HG03045 (cell line): ENCODE data around the gene ARHGEF28.

Experiments
- ATAC-seq: cut with Tn5 transposase; IDR thresholded peaks from one replicate; pipeline ENCODE4 v1.9.1; 2021; ENCODE audit warnings: mild to moderate bottlenecking, moderate library complexity; ENCODE audit not compliant: unreplicated experiment

Gene ARHGEF28

DNA sequence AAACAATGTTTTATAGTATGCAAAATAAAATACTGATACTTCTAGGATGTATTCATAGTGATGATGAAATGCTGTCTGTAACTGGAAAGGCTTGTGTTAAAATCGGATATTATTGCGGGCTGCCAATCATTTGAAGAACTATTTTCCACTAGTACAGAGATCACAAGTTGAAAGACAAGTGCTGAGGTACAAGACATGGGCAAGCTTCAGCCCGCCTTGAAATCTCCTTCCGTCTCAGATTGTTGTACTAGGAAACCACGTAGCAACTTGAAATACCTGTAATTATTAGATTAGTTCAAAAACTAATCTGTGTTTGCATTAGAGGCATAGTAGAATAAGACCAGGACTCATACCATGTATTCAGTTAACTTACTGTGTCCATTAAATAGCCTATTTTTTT lies 218.2 kb downstream of the ARHGEF28 start:
- ATAC-seq, result no peak

DNA sequence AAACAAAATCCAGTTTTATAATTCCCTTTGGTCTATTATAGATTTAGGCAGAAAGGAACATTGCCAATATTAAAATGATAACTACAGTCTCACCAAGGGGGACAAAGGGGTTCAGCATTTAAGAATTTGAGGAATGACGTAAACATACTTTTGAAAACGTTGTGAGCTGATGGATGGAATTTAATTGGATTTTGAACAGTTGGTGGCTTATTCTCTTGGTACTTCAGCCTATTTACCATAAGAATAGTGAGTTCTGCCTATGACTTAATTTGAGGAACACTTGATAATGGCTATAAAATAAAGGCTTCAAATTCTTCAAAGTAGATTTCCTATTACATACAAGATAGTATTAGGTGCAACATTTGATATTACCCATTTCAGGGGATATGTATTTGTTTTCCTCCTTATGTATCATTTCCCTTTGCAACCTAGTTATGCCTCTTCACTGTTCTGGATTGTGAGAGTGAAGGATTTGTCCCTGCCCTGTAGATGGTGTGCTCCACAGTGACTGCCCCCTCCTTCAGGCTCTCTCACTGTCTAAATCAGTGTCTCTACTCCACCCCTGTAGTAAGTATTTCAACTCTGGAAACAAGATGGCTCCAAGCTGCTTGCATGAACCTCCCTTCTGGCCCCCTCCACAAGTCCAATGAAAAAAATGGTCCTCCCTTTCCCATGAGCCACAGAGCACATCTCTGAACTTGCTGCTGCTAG lies 225.6 kb downstream of the ARHGEF28 start:
- ATAC-seq, result no peak

DNA sequence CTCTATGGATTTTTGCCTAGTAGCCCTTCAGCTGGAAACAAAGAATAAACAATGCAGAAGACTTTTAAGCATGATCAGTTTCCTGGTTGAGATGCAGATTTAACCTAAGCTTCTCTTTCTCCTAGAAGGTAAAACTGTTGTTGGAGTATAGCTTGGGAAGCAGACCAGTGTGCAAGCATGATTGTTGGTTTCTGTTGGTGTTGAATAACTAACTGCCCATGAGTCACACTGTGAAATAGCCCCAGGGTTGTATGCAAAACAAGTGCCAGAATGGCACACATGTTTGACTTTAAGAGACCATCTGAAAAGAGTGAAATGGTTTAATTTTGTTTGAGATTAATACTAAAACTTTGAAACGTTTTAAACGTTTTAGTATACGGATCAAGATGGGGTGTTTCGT lies 227.1 kb downstream of the ARHGEF28 start:
- ATAC-seq, result no peak

DNA sequence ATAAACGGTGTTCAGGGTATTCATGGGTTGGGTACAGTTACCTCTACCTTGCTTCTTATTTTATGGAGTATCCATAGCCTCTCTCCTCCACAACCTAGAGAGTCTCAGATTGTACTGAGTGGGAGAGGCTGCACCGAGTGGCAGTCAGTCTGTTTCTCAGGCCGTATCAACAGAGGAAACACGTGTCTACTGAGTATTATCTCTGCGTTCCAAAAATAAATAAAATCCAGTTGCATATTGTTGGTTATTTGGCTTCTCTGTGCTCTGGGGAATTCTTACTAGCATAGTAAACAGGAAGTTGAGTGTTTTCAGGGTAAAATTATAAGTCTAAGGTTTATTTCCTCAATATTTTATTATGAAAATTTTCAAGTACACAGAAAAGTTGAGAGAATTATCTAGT lies 231.0 kb downstream of the ARHGEF28 start:
- no peak for ATAC-seq

DNA sequence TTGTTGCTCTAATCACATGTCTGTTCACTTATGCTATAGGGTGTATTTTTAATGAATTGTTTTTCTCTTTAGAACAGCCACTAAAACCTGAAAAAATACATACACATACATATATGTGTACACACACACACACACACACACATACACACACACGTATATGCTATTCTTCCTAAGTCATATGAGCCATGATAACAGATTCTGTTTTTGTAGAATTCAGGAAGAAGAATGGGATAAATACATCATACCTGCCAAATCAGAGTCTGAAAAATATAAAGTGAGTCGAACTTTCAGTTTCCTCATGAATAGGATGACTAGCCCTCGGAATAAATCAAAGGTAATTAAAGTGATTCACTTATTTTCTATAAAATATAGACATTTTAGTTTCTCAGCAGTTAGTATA lies 231.4 kb downstream of the ARHGEF28 start:
- ATAC-seq, result no peak

DNA sequence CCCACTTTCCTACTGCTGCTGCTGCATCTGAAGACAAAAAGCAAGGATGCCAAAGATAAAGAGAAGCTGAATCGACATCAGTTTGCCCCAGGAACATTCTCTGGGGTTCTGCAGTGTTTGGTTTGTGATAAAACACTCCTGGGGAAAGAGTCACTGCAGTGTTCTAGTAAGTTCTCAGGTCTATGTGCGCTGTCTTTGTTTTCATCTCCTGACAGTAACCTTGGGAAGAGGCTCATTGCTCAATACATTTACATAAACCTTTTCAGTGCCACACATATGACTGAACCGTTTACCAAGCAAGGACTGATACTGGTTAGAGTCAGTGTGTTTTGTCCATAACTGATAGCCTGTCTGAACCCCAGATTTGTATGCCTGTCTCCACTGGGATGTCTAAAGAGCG lies 232.1 kb downstream of the ARHGEF28 start:
- no peak for ATAC-seq

DNA sequence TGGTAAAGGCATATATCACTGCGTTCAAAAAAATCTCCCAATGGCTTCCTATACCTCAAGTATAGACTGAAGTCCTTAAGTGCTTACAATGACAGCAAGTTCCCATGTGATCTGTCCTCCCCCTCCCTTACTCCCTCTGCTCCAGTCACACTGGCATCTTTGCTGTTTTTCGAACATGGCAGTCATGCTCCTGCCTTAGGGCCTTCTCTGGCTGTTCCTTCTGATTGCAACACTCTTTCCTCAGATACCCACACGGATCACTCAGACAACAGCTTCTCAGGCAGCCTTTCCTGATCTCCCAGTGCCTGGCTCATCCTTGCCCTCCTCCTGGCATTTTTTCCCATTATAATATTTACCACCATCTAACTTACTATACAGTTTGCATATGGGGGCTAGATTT lies 232.8 kb downstream of the ARHGEF28 start:
- ATAC-seq, result no peak

DNA sequence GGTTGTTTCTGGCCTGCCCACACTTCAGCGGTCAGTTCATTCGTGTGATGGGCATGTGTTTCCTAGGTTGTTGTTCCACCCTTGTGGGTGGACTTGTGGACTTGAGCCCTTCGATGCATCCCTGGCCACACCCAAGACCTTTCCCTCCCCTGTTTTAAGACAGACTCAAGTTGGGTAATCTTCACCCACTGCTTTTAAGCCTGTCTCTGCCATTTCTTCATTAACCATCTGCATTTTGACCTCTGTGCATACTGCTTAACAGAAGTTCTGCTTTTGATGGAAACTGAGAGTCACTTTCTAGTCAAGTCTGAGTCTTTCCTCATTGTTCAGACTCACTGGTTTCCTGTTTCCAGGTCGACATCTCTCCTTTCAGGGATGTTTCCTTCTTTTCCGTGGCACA lies 233.7 kb downstream of the ARHGEF28 start:
- no peak for ATAC-seq

DNA sequence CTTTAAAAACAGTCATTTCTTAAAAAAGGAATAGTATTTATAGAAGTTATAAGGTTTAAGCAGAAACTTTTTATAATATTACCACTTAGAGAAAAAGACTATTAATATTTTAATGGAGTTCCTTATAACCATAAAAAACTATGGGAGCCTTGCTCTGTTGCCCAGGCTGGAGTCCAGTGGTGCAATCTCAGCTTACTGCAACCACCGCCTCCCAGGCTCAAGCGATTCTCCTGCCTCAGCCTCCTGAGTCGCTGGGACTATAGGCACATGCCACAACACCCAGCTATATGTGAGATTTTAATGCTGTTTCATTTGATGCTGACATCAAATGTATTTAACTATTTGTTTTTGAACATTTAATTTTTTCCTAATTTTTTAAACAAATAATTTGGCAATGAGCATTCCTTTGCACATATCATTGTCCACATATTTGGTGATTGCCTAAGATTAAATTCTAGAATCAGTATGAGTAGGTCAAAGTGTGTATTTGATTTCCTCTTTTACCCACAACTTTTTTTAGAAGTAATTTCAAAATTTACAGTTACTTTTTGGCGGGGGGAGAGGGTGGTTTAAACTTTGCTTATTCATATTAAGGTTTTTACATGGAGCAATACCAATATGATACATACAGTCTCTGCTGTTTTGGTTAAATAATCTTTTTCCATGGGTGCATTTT lies 235.5 kb downstream of the ARHGEF28 start:
- no peak for ATAC-seq

DNA sequence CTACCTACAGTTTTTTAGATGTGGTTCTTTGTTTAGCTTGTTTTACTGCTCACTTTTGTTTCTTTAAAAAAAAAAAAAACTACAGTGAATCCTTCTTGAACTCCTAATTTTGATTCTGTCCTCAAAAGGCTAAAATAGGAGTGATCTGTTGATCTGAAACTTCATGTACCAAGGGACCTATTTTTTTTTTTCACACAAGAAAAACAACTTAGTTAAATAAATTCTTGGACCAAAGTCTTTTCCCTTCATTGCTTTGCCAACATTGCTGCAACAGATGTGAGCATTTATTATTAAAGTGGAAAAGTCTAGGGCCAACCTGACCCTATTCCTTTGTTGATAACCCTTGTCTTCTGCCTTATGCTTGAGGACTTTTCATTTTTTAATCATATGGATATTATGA lies 236.8 kb downstream of the ARHGEF28 start:
- no peak for ATAC-seq

DNA sequence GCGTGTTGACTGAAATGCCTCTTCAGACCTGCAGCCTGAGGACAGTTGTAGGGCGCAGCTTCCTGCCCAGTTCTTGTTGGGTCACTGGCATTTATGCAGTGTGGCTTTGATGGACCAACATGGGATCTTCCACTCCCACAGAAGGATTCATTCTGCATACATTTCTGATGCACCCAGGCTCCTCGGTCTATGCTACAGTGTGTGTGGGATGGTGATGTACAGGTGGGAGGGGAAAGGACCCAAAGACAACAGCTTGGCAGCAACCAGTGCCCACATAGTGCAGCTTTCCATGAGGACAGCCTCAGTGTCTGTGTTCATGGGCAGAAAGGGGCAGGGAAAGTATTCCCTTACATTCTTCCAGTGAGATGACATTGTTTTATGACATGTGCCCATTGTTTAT lies 237.9 kb downstream of the ARHGEF28 start:
- ATAC-seq, result no peak

DNA sequence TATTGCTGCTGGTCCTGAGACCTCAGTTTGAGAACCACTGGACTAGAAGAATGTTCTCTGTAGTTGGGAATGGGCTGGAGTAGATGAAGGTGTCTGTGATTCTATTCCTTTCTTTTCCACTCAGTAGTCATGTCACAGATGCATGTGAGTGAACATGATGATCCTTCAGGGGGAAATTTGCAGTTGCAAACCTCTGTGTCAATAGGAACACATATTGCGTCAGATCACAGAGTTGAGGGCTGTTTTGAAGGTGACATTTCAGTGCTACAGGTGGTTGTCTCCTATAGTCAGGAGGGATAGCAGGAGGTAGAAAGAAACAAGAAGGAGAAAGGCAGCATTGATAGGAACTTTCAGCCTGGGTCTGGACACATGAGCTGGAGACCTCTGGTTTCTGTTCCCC lies 239.3 kb downstream of the ARHGEF28 start:
- no peak for ATAC-seq

DNA sequence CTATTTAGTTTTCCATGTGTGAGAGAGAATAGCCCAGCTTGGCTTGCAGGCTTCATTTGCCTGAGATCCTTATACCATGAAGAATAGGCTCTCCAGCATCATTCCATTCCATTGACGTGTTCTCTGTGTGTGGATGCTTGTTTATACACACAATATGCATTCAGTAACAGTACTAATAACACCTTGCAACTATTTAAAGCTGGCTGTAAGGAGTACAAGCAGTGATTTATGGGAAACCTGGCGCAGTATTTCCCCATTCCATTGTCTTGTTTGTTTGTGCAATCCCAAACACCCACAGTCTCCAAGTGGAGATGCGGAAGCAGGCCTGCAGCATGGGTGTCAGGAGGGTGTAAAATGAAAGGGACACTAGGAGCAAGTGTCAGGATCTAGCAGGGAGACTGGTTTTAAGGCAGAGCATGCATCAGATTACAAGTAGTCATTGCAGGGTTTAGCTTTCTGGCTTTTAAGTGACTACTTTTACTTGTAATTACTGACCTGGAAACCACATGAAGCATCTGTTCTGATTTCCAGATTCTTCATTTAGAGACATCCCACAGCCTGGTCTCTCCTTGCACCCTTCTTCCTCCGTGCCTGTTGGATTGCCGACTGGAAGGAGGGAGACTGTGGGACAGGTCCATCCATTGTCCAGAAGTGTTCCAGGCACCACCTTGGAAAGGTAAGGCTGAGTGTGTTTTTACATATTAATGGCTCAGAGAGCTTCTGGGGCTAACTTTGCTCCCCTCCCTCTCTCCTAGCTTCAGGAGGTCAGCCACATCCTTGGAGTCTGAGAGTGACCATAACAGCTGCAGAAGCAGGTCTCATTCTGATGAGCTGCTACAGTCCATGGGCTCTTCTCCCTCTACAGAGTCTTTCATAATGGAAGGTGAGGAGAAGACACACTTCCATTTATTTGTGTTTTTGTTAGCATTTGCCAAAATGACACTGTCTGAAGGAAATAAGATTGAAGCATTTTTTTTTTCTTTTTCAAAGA lies 241.6 kb downstream of the ARHGEF28 start:
- no peak for ATAC-seq

DNA sequence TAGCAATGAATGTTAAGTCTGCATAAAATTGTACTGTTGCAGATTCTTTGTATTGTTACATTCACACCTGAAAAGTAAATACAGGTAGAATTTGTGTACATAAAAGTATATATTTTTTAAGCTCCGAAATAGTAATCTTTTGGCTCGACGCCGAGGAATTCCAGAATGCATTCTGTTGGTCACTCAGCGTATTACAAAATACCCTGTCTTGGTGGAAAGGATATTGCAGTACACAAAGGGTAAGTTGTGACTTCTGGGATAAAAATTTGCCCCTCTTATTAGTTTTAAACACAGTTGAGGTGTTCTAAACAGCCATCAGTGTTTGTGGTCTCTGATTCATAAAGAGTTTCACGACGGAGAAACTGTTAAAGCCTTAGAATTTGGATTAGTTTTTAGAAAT lies 257.6 kb downstream of the ARHGEF28 start:
- no peak for ATAC-seq

DNA sequence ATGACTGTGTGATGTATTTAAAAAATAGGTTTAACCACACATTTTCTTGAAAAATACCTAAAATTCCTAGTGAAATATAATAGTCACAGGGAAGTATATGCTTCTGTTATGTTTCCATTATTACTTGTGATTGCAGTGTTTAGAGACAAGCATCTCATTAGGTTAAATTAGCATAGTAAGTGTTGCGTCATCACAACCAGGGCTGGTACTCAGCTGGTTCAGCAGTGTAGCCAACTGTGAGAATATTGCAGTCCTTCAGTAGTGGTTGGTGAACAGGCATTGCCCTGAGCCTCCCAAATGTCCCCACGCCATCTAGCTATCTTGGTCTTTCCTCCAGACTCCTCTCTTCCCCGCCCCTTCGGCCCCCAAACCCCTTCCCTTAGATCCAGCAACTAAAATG lies 261.7 kb downstream of the ARHGEF28 start:
- ATAC-seq, result no peak

DNA sequence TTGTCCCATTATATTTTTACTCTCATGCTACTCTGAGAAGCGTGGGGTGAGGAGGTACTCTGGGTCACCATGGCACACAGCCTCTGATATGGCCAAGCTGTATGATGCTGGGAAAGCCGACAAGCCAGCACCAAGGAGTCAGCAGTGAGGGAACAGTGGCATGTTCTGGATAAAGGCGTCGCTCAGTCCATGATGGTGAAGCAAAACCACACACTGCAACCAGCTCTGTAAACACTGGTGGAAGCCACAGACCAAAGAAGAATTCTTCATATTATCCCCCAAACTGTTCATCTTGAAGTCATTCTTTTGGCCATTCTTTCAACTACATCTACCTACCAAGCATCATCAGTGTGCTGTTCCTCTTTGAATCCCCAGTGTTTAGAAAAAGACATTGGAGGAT lies 264.6 kb downstream of the ARHGEF28 start:
- ATAC-seq, result no peak

DNA sequence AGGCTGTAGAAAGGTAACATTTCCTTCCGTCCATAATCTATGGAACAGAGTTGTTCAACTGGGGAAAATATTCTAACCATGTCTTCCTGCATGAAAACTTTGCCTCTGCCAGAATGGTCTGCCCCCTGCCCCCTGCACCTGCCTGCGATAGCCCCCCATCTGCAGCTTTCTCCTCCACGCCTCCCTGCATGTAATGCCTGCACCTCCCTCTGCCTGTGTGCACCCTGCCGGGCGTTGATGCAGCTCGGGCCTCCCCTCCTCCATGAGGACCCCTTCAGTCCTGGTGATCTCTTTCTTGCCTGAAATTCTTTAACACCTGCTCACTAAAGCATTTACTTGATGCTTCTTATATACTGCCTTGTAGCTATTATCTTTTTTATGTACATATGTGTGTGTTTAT lies 266.2 kb downstream of the ARHGEF28 start:
- ATAC-seq, result no peak

DNA sequence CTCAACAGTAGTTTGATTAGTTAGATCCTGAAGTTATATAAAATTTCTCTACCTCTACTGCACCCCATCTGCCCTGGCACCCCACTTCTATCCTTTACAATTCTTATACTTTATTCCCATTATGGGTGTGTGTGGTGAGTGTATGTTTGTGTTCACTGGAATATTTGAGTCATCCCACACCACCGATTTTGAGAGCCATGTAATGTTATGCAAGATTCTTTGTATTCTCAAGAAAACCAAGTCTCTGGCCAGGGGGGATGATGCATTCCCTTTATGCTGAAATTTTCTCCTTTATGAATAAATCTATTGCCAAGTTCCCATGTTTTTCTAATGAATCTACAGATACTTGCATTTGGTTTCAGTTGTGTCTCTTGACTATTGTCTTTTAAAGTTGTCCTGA lies 266.8 kb downstream of the ARHGEF28 start:
- no peak for ATAC-seq

DNA sequence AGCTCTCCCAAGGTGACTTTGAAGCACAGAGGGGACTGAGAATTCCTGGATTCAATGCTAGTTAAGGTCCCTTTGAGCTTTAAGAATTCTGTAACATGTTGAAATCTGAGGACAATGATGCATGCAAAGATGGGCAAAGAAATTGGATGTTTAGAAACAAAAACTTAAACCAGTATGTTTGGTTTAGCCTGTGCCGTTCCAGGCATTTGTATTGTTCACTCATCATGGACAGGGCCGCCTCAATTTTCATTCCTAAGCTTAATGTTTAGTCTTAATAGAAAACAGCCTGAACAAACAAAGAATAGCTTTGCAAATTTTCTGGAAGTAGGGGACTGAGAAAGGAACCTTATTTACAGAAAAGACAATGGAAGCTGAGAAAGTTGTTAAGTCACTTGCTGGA lies 267.8 kb downstream of the ARHGEF28 start:
- ATAC-seq, result no peak

DNA sequence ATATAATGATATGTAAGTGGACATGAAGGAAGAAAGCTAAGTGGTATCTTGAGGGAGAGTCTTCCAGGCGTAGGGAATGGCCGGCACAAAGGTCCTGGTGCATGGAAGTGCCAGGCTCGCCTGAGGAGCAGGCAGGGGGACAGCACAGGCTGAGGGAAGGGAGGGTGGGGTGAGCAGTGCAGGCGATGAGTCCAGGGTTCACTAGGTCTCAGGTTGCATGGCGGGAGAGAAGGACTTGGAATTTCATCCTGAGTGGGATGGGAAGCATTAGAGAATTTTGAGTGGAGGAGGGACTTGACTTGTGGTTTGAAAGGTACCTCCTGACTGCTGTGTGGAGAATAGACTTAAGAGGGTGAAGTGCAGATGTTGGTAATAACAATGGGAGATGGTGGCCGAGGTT lies 268.9 kb downstream of the ARHGEF28 start:
- ATAC-seq, result no peak

DNA sequence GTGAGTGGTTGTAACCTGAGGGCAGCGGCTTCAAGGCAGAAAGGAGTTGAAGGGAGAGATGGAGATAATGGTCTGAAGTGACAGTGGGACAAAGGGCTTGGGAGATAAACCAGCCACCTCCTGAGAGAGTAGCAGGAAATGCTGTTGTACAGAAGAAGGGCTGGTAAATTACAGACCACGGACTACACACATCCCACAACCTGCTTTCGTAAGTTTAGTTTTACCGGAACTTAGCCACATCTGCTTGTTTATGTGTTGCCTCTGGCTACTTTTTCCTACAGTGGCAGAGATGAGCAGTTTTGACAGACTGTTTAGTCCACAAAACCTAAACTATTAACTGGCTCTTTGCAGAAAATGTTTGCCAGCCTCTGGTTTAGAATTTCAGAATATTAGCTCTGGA lies 269.5 kb downstream of the ARHGEF28 start:
- no peak for ATAC-seq

DNA sequence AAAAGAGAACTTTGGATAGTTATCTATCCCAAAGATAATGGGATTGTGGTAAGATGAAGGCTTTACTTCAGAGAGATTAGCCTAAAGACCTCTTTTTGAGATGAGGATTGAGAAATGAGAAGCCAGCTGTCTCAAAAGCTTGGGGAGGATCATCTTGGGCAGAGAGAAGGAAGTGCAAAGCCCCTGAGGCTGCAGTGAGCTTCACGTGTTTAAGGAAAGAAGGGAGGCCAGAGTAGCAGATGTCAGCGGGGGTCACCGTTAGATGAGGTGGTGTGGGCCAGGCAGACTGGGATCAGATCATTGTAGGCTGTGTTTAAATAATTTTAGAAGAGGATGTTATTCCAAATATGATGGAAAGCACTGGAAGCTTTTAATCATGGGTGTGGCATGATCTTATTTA lies 270.1 kb downstream of the ARHGEF28 start:
- ATAC-seq, result no peak
